Stimulated activated effector memory CD8-positive, alpha-beta T cell treated with anti-CD3 and anti-CD28 coated beads, Interleukin-12 subunit alpha, Interleukin-12 subunit beta, amount 100 ng/mL, for 72 hours (primary cell): ENCODE data around the gene FOSL2.

Experiments used
- ATAC-seq: fragments of 150-1000 bp; cut with Tn5 transposase; 2 replicates; pipeline ENCODE4 v1.10.0; 2021
- DNase-seq, 2 donors: peaks; one replicate each; pipeline ENCODE4 v3.0.0; 2021 to 2022; ENCODE audit warnings: low spot score in 2 of 2
- H3K27ac Mint-ChIP-seq: one replicate; pipeline ENCODE4 v1.8.0; 2022; ENCODE audit warnings: mild to moderate bottlenecking, mixed read lengths
- H3K36me3 Mint-ChIP-seq: one replicate; pipeline ENCODE4 v1.8.0; 2022; ENCODE audit warnings: mild to moderate bottlenecking, mixed read lengths
- H3K4me1 Mint-ChIP-seq: one replicate; pipeline ENCODE4 v1.8.0; 2022; ENCODE audit warnings: mixed read lengths
- H3K4me3 Mint-ChIP-seq: one replicate; pipeline ENCODE4 v1.8.0; 2022; ENCODE audit warnings: mild to moderate bottlenecking, mixed read lengths
- H3K9me3 Mint-ChIP-seq: one replicate; pipeline ENCODE4 v1.8.0; 2022; ENCODE audit warnings: mixed read lengths

The FOSL2 gene

DNA sequence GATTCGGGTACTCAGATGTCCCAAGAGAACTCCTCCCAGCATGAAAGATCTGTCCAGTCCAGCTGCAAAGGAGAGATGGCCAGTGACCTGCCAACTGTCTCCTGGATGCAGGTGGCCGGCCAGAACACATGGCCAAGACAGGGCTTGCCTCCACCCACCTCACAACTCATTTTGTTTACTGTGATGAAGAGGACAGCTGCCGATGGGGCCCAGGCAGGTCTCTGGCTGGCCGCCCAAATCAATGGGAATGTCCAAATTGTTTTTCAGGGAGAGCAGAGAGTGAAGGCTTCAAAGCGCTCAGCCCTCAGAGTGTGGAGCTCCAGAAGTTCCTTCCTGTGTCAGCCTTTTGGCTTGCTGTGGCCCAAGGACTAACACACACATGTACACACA is 41.9 kb downstream of the FOSL2 start:
- Mint-ChIP-seq H3K9me3 (peaks cover 5% of the 10 kb centered on the region), H3K27ac (peak overlapping the region; percentile 83), H3K4me3 (peak overlapping the region; percentile 22), H3K4me1 (peaks cover 72% of the 10 kb centered on the region), H3K36me3 (no peaks in the 10 kb centered on the region)
- DNase-seq (no peak), ATAC-seq (no peak)

DNA sequence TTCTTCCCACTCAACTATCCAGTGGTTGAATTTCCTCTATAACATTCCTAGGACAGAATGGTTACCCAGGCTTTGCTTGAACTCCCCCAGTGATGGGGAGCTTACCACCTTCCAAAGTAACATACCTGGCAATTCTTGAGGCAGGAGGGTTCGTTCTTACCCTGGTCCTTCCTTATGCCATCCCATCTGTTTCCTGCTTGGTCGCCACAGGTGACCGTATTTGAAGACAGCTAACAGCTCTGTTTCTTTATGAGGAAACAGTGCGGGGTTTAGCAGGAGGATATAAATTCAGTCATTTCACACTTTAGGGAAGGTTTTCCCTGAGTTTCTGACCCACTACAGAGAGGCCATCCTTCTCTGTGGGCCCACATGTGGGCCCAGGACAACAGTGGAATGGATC is 42.6 kb downstream of the FOSL2 start:
- no peak for DNase-seq
- H3K4me3 Mint-ChIP-seq, result no peak overlapping the region
- H3K27ac Mint-ChIP-seq, result peak overlapping the region; percentile 58
- H3K9me3 Mint-ChIP-seq, result peaks cover 5% of the 10 kb centered on the region
- no peaks in the 10 kb centered on the region for H3K36me3 Mint-ChIP-seq
- peaks cover 65% of the 10 kb centered on the region for H3K4me1 Mint-ChIP-seq
- no peak for ATAC-seq

DNA sequence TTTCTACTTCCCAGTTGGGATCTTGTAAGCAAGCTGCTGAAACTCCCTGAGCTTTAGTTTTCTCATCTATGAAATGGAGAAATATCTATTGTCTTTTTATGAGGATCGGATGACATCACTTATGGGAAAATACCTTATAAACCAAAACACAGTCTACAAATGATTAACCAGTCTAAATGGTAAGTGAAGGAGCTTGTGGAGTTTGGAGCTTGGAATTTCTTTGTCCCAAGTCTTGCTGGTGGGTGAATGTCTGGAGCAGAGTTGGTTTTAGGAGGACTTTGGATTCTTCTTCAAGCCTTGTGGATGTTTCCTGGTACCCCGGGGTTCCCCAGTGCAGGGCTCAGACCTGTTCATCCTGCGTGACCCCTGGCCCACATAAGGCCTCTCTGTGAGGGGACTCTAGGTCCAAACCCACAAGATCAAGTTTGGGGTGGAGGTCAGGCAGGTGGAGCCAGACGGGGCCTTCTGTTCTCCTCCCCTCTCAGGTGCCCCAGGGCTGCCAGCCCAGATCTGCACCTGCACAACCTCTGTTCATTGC is 43.2 kb downstream of the FOSL2 start:
- DNase-seq (no peak), ATAC-seq (no peak)
- Mint-ChIP-seq H3K27ac (peak overlapping the region; percentile 58), H3K36me3 (no peaks in the 10 kb centered on the region), H3K4me3 (no peak overlapping the region), H3K9me3 (peaks cover 5% of the 10 kb centered on the region), H3K4me1 (peaks cover 59% of the 10 kb centered on the region)

DNA sequence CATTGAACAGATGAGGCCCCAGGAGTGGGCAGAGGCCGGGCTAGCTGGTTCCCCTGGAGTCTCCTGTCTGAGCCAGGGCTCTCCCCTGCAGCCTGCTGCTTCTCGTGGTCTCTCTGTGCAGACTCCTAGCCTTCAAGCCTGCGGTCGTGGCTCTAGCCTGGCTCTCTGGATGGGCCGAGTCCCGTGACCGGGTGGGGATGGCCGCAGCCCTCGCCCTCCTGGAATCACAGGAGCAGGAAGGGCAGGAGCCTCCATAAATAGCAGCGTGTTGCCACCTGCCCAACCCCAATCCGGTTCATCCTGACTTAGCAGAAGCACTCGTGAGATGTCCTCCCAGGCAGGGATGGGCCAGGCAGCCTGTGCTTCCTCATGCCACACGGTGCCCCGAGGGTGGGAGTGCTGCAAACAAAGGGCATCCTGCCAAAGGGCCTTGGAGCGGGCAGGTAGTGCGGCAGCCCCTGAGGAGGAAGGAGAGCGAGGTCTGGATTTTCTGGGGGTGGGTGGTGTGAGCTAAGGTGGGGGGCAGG is 43.9 kb downstream of the FOSL2 start:
- peak overlapping the region; percentile 58 for H3K27ac Mint-ChIP-seq
- DNase-seq (no peak), ATAC-seq (no peak)
- peaks cover 5% of the 10 kb centered on the region for H3K9me3 Mint-ChIP-seq
- no peak overlapping the region for H3K4me3 Mint-ChIP-seq
- no peaks in the 10 kb centered on the region for H3K36me3 Mint-ChIP-seq
- H3K4me1 Mint-ChIP-seq, result peaks cover 53% of the 10 kb centered on the region

DNA sequence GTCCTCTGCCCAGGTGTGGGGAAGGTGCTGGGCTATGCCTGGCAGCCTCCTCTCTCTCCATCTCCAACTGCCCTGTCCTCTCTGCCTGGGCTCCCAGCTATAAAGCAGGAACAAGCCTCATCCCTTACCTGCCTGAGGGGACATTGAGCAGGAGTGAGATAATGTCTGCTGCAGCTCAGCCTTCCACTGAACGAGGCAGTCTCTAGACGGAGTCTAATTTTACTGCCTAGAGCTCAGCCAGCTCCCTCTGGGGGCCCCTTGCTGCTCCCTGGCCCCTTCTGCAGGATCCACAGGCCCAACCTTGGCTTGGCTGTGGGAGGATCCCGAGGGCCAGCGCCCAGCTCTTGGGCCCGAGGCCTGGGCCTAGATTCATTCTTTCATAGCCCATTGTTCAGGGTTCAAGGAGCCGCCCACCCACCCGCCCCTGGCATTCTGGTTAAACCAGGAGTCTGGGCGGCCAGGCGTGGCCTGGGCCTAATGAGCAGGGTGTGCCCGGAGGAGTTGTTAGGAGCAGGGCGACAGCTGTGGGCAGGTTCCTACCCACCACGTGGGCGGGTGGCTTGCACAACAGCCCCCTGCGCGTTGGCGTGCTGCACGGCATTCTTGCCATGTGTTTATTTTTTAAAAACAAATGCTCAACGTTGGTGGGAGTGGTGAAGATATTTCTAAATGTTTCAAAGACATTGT is 44.6 kb downstream of the FOSL2 start:
- Mint-ChIP-seq H3K4me1 (peaks cover 53% of the 10 kb centered on the region), H3K9me3 (peaks cover 5% of the 10 kb centered on the region), H3K4me3 (no peak overlapping the region), H3K27ac (no peak overlapping the region), H3K36me3 (no peaks in the 10 kb centered on the region)
- ATAC-seq (no peak), DNase-seq (no peak)

DNA sequence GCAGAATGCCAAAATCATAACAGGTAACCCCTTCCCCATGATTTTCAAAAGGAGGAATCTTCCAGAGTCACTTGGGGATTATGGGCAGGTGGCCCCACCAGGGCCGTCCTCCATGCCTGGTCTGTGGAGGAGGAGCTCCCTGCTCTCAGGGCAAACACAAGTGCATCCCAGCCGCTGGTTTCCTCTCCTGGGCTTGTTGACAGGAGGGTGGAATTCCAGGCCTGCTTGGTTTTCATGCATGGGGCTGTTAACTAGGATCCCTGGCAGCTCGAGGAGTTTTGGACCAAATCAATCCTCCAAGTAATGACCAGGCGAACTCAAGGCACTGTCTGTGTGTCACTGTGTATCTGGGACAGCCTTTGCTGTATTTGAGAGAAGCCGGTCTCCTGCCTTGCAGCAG is 45.3 kb downstream of the FOSL2 start:
- no peak overlapping the region for H3K4me3 Mint-ChIP-seq
- H3K27ac Mint-ChIP-seq, result peak overlapping the region; percentile 68

DNA sequence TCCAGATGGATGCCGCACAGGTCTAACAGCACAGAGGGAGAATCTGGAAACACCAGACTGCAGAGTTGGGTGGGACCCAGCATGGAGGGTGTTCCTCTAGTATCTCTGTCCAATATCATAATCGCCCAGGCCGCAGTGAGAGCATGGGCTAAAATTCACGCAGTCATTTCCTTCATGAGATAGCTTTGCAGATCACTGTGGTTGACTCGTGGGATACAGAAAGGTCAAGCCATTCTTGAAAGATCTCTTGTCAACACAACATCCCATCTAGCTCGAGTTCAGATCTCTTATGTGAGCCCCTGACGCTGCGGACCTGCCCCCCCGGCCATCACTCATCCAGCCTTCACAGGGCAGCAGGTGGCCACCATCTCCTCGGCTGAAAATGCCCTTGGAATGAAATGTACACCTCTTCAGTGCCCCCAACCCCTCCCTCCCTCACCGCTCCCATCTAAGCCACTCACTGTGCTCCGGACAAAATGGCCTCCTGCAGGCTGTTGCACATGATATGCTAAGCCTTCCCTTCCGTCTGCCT is 45.9 kb downstream of the FOSL2 start:
- ATAC-seq (no peak), DNase-seq (no peak)
- no peak overlapping the region for H3K4me3 Mint-ChIP-seq
- H3K36me3 Mint-ChIP-seq, result no peaks in the 10 kb centered on the region
- H3K9me3 Mint-ChIP-seq, result no peaks in the 10 kb centered on the region
- H3K4me1 Mint-ChIP-seq, result peaks cover 51% of the 10 kb centered on the region
- peak overlapping the region; percentile 68 for H3K27ac Mint-ChIP-seq

More for the DNA sequence above, 45.3 kb downstream of the FOSL2 start:
- Mint-ChIP-seq H3K4me1 (peaks cover 52% of the 10 kb centered on the region), H3K36me3 (no peaks in the 10 kb centered on the region), H3K9me3 (peaks cover 4% of the 10 kb centered on the region)
- ATAC-seq (no peak), DNase-seq (no peak)

DNA sequence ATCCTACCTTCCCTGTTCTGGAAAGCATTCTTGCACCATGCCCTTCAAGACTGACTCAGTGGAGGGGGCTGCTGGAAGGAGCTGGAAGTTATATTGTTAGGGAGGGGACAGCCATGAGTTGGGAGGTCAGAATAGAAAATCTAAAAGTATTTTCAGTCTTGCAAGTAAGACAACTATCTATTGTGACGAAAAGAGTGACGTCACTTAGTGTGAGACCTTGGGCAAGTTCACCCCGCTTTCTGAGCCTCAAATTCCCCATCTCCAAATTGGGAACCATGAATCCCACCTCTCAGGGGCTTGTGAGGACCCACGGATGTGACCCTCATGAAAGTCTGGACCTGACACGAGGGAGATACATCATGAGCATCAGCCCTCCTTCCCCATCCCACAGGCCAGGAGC is 46.5 kb downstream of the FOSL2 start:
- Mint-ChIP-seq H3K36me3 (no peaks in the 10 kb centered on the region), H3K9me3 (no peaks in the 10 kb centered on the region), H3K27ac (peak overlapping the region; percentile 68), H3K4me1 (peaks cover 45% of the 10 kb centered on the region), H3K4me3 (no peak overlapping the region)
- no peak for ATAC-seq
- no peak for DNase-seq

DNA sequence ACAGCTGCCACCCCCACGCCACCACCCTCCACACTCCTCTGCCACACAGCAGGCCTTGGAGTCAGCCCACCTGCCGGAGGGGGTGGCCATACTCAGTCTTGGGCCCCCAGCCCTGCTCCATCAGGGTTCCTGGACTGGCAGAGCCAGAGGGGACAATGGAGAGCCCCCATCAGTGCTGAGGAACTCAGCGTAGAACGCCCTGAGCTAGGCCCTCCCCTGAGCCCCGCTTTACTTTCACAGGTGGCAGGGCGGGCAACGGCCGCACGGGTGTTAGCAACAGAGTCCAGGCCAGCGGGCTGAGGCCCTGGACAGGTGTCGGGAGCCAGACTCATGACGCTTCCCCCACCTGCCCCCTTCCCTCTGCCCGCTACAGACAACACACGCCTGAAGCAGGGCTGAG is 47.1 kb downstream of the FOSL2 start:
- Mint-ChIP-seq H3K4me1 (peaks cover 39% of the 10 kb centered on the region), H3K9me3 (no peaks in the 10 kb centered on the region), H3K36me3 (no peaks in the 10 kb centered on the region), H3K27ac (no peak overlapping the region), H3K4me3 (no peak overlapping the region)
- ATAC-seq, result no peak
- no peak for DNase-seq

DNA sequence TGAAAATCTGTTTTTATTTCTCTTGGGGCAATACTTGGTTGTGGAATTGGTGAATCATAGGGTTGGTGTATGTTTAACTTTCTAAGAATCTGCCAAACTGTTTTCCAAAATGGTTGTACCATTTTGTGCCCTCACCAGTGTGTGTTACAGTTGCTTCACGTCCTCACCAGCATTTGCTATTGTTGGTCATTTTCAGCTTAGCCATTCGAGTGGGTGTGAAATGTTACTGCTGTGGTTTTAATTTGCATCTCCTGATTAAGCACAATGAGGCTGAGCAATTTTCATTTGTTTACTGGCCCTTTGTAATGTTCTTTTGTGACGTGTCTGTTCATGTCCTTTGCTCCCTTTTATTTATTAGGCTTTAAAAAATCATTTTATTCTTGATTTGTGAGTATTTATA is 49.7 kb downstream of the FOSL2 start:
- DNase-seq, result no peak
- peak; percentile 67 for ATAC-seq

DNA sequence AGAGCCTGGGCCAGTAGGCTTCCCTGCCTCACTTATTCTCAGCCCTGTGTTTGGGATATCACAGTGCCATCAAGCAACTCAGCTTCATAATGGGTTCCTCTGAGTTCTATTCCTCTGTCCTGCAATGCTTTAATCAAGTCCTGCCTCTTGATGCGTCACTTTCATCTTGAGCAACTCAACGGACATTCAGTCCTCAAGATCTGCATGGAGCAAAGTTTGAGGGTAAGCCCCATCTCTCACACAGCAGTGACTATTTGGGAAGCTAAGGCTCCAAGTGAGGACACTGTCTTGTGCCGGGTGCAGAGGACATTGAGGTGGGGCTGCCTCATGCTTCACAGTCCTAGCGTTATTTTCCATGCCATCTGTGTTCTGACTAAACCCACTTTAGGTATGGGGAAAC is 52.3 kb downstream of the FOSL2 start:
- H3K36me3 Mint-ChIP-seq, result peaks cover 9% of the 10 kb centered on the region
- ATAC-seq (no peak), DNase-seq (no peak)
- H3K9me3 Mint-ChIP-seq, result no peaks in the 10 kb centered on the region
- H3K4me3 Mint-ChIP-seq, result no peak overlapping the region
- no peak overlapping the region for H3K27ac Mint-ChIP-seq
- H3K4me1 Mint-ChIP-seq, result peaks cover 55% of the 10 kb centered on the region

More for the DNA sequence above, 49.7 kb downstream of the FOSL2 start:
- H3K4me1 Mint-ChIP-seq, result peaks cover 41% of the 10 kb centered on the region
- no peak overlapping the region for H3K27ac Mint-ChIP-seq
- no peaks in the 10 kb centered on the region for H3K36me3 Mint-ChIP-seq
- no peak overlapping the region for H3K4me3 Mint-ChIP-seq
- H3K9me3 Mint-ChIP-seq, result no peaks in the 10 kb centered on the region

DNA sequence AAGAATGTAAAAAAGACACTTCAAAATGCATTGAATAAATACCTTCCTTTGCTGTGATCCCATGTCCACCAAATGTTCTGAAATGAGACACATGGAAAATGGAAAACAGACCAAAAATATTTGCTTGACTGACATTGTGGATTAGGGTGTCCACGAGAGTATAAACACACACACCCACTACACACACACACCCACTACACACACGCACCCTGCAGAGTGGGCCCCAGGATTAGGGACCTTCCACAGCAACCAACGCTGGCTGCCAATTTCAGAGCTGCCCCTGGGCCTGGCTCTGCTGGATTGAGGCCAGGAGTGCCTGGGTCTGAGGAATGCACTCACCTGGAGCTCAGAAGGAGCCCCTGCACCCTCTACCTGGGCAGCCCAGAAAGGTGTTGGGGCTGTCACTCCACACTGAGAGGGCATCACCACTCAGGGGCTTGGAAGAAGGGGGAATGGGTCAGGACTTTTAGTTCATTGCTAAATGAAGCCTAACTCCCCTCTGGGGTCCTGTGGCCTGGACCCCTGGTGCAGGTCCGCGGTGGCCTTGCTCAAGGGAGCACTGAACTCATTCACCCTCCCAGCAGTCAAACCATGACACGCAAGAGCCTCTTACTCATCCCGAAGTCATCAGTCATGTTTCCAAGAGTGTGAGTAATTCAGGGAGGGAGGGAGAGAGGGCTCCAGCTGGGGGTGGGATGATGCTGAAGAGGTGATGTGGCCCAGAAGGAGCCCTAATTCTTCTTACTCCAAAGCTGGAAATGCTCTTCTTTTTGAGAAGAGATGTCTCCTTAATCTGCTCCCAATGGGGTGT is 53.0 kb downstream of the FOSL2 start:
- H3K9me3 Mint-ChIP-seq, result no peaks in the 10 kb centered on the region
- H3K27ac Mint-ChIP-seq, result peak overlapping the region; percentile 84
- peak overlapping the region; percentile 47 for H3K4me3 Mint-ChIP-seq
- peaks cover 11% of the 10 kb centered on the region for H3K36me3 Mint-ChIP-seq
- peaks cover 62% of the 10 kb centered on the region for H3K4me1 Mint-ChIP-seq
- DNase-seq (peak in 1 of 2 donors; percentile 27), ATAC-seq (peak; percentile 87)

DNA sequence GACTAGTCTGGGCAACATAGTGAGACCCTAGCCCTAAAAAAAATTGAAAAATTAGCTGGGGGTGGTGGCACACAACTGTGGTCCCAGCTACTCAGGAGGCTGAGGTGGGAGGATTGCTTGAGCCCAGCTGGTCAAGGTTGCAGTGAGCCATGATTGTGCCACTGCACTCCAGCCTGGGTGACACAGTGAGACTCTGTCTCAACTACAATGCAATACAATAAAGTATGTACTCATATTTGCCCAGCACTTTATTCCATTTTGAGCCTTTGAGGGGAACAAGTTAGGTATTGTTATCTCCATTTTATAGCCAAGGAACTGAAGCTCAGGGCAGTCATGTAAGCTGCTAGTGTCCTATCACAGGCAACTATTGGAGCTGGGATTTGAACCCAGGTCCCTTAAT is 53.9 kb downstream of the FOSL2 start:
- Mint-ChIP-seq H3K4me3 (peak overlapping the region; percentile 47), H3K36me3 (peaks cover 11% of the 10 kb centered on the region), H3K4me1 (peaks cover 70% of the 10 kb centered on the region), H3K27ac (peak overlapping the region; percentile 84), H3K9me3 (no peaks in the 10 kb centered on the region)
- DNase-seq (no peak), ATAC-seq (no peak)

DNA sequence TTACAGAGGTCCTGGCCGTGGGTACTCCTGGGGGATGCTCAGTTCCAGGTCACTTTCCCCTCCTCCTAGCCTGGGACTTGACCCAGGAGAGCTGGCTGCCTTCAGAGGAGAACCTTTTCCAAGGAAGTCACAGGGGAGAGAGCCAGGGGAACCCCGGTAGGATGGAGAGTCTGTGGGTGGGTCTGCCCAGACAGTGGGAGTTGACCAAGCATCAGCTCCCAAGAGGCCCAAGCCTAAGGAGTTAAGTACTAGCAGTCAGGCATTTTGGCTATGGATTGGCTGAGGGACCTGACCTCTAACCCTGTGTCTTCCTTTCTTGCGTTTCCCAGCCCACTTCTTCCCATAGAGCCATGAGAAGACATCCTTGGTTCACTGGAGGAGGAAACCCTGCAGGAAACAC is 54.4 kb downstream of the FOSL2 start:
- no peak overlapping the region for H3K4me3 Mint-ChIP-seq
- H3K9me3 Mint-ChIP-seq, result no peaks in the 10 kb centered on the region
- peaks cover 11% of the 10 kb centered on the region for H3K36me3 Mint-ChIP-seq
- H3K4me1 Mint-ChIP-seq, result peaks cover 70% of the 10 kb centered on the region
- ATAC-seq, result no peak
- DNase-seq, result no peak
- H3K27ac Mint-ChIP-seq, result peak overlapping the region; percentile 84

DNA sequence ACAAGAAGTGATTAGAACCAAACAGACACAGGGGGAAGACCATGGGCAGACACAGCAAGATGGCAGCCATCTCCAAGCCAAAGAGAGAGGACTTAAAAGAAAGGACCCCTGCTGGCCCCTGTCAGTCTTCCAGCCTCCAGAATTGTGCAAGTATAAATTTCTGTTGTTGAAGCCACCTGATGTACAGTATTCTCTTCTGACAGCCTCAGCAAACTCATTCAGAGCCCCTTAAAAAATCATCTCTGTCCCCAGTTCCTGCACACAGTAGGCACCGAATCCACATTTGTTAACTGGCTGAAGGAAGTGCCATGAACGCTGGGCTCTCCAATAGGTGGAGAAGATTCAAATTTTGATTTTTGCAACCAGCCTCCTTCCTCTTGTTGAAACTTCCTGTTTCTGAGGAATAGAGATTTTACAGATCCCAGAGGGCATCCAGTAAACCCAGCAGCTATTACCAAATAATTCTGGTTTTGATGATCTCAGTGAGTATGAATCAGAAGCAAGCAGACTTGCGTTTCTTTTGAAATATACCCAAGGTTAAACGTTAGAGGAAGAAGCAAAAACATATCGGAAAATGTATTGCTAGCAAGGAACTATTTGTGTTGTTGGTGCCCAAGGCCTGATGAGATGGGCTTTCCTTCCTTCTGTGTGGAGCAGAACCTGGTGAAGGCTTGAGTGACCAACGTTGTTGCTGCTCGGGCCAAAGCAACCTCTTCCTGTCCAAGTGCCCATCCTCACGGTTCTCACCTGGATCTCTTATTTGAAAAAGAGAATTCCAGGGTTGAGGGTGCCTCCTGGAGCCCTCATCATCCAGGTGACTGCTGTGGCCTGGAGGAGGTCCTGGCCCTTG is 55.5 kb downstream of the FOSL2 start:
- Mint-ChIP-seq H3K9me3 (no peaks in the 10 kb centered on the region), H3K4me3 (peak overlapping the region; percentile 84), H3K36me3 (peaks cover 11% of the 10 kb centered on the region), H3K27ac (peak overlapping the region; percentile 99), H3K4me1 (peaks cover 74% of the 10 kb centered on the region)
- DNase-seq (no peak), ATAC-seq (no peak)
